Stomach (tissue), 9 donors: ENCODE measurements around the gene MGAT4B. TPM values are rescaled to one million over a fixed set of nuclear protein-coding genes. Genes with fewer than 3 reads are reported as not detected.

Source experiments
- DNase-seq, 2 donors: peaks; one replicate each; pipeline versions ENCODE4 v3.0.0 to v3.0.0-alpha.2; 2013 to 2019
- H3K27ac ChIP-seq, 5 donors: fragments of 200-600 bp in 4 of 5; sonication (generic) in 4 of 5; one replicate each; pipeline ENCODE4 v1.5.1; 2013 to 2019; ENCODE audit warnings: mild to moderate bottlenecking in 1 of 5, moderate library complexity in 1 of 5
- H3K27me3 ChIP-seq, 3 donors: fragments of 200-600 bp; sonication (generic); one replicate each; pipeline ENCODE4 v1.5.1; 2017 to 2019; ENCODE audit warnings: mixed run types in 1 of 3
- H3K36me3 ChIP-seq, 4 donors: fragments of 200-600 bp; sonication (generic); 1 replicate in 3 of 4; 2 replicates in 1 of 4; pipeline ENCODE4 v1.5.1; 2016 to 2019
- H3K4me1 ChIP-seq, 4 donors: fragments of 200-600 bp; sonication (generic); one replicate each; pipeline ENCODE4 v1.5.1; 2016 to 2019
- H3K4me3 ChIP-seq, 4 donors: fragments of 200-600 bp; sonication (generic) in 3 of 4; one replicate each; pipeline ENCODE4 v1.5.1; 2016 to 2019; ENCODE audit warnings: mild to moderate bottlenecking in 1 of 4
- H3K9me3 ChIP-seq, 4 donors: fragments of 200-600 bp; sonication (generic); one replicate each; pipeline ENCODE4 v1.5.1; 2016 to 2019
- EP300 ChIP-seq: sonication (generic); formaldehyde crosslinking; IDR thresholded peaks from one replicate; pipeline ENCODE4 v1.6.1; 2017; ENCODE audit warnings: antibody characterized with exemption
- POLR2A ChIP-seq, 4 donors: fragments of 450-650 bp; IDR thresholded peaks; one replicate each; pipeline ENCODE4 v1.6.1; 2016; ENCODE audit warnings: antibody characterized with exemption in 4 of 4, control low read depth in 2 of 4, mild to moderate bottlenecking in 1 of 4, moderate library complexity in 1 of 4
- POLR2AphosphoS5 ChIP-seq, 3 donors: sonication (generic); formaldehyde crosslinking; IDR thresholded peaks; one replicate each; pipeline ENCODE4 v1.6.1; 2016; ENCODE audit warnings: antibody characterized with exemption in 3 of 3
- WGBS, 5 donors: extraction: QIAGEN DNeasy Blood & Tissue Kit in 3 of 5; methylation state at CpG; one replicate each; pipeline versions ENCODE4 v1.1.5 to v1.1.7; 2013 to 2018; 5-methylcytosine and 5-hydroxymethylcytosine counted together
- intact Hi-C: fragments of 100-400 bp; cut with DNase I; formaldehyde crosslinking; loops from one replicate; pipeline ENCODE4 v1.15.1; 2023; ENCODE audit warnings: low total_unique reads
- polyA plus RNA-seq, 3 donors: library from polyadenylated mRNA; stranded (reverse); fragments of 200-250 nt; gene quantifications; one replicate each; pipeline ENCODE4 v1.2.3, GENCODE V29; 2013
- total RNA-seq, 5 donors: library from RNA; depleted of rRNA; stranded (reverse); fragments of >200 nt; gene quantifications; one replicate each; pipeline versions ENCODE4 v1.1.0 to v1.2.3, GENCODE V29; 2014 to 2016
- TF ChIP-seq, protein P1 (sequence below), 7 experiments: fragments of 450-650 bp in 4 of 7; fragments of 200-600 bp in 3 of 7; sonication (generic) in 3 of 7; IDR thresholded peaks; one replicate each; pipeline ENCODE4 v1.5.1; 2016 to 2019; ENCODE audit warnings: antibody characterized with exemption in 7 of 7, control low read depth in 2 of 7, mild to moderate bottlenecking in 1 of 7
- donor health status: healthy with polysubstance abuse.
- donor health status: Bipolar disorder and iron deficiency.
- donor health status: healthy.

MGAT4B gene
- total and polyA plus RNA-seq, 8 donors, result 85.0 to 617 (median 152) TPM

DNA sequence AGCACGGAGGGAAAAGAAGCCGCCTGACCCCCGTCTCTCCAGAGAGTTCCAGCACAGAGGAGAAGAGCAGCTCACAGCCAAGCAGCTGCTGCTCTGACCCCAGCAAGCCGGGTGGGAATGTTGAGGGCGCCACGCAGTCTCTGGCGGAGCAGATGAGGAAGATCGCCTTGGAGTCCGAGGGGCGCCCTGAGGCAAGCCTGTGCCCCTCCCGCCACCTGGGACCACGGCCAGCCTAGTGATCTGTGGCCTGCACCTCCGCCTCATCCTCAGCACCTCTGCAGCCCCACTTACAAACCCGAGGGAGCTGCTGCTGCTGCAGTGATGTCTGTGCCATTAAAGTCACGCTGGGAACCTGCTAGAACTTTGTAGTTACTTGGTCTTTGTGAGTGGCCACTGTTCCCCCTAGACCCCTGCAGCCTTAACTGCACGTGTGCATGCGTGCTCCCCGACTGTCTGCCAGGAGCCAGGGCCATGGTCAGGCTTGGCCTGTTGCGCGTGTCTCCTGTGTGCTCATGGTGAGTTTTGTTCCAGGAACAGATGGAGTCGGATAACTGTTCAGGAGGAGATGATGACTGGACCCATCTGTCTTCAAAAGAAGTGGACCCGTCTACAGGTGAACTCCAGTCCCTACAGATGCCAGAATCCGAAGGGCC, 26.5 kb upstream of the MGAT4B start:
- no peaks in the 10 kb centered on the region for H3K27me3 ChIP-seq
- no peak for DNase-seq
- H3K36me3 ChIP-seq, result peaks cover 90 to 97% (median 95%) of the 10 kb centered on the region in 4 donors
- H3K9me3 ChIP-seq, result no peaks in the 10 kb centered on the region
- WGBS, 5 donors, result 85 to 90% (median 88%) methylated on average over 18 to 23 of the region's 23 CpGs
- no peak overlapping the region for H3K4me3 ChIP-seq
- peaks cover 7 to 76% (median 28%) of the 10 kb centered on the region in 4 donors for H3K4me1 ChIP-seq
- intact Hi-C loops, result no loop called here
- TF ChIP-seq POLR2AphosphoS5 (IDR thresholded peaks at IDR 0.05) (no peak), EP300 (no peak), POLR2A (IDR thresholded peaks at IDR 0.05) (no peak)
- TF ChIP-seq, protein P1, sequence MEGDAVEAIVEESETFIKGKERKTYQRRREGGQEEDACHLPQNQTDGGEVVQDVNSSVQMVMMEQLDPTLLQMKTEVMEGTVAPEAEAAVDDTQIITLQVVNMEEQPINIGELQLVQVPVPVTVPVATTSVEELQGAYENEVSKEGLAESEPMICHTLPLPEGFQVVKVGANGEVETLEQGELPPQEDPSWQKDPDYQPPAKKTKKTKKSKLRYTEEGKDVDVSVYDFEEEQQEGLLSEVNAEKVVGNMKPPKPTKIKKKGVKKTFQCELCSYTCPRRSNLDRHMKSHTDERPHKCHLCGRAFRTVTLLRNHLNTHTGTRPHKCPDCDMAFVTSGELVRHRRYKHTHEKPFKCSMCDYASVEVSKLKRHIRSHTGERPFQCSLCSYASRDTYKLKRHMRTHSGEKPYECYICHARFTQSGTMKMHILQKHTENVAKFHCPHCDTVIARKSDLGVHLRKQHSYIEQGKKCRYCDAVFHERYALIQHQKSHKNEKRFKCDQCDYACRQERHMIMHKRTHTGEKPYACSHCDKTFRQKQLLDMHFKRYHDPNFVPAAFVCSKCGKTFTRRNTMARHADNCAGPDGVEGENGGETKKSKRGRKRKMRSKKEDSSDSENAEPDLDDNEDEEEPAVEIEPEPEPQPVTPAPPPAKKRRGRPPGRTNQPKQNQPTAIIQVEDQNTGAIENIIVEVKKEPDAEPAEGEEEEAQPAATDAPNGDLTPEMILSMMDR (IDR thresholded peaks at IDR 0.05), result no peak
- H3K27ac ChIP-seq, result peak overlapping the region in 2 of 5 donors; percentile 2 to 4

DNA sequence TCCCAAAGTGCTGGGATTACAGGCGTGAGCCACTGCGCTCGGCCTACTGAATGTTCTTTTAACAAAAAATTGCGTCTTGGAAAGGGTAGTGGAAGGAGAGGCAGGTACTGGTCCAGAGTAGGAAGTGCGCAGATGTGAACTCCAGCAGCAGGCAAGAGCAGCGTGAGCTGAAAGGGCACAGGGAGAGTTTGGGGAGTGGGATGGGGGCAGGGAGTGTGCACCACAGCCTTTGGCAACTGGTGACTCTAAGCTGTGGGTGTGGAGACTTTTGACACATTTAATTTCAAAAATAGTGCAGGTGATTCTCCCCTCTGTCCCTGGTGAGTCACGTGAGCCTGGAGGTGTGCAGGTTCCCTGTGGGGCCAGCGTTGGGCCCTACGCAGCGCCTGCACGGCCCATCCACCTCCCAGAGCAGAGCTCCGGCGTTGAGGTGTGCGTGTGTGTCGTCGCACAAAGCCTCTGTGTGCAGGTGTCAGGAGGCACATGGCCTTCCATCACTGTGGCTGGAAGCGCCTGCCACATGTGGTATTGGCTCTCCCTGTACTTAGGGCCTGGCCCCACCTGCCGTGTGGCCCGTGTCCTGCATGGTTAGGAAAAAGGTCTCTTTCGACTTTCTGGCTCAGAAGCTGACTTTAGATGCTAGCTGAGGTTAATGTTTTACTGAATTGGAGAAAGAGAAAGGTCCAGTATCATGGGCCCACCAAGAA, 25.5 kb upstream of the MGAT4B start:
- DNase-seq, result no peak
- Histone ChIP-seq H3K27me3 (no peaks in the 10 kb centered on the region), H3K27ac (no peak overlapping the region), H3K4me3 (peak overlapping the region in 1 of 4 donors; percentile 6), H3K36me3 (peaks cover 89 to 97% (median 95%) of the 10 kb centered on the region in 4 donors), H3K9me3 (no peaks in the 10 kb centered on the region), H3K4me1 (peaks cover 7 to 78% (median 34%) of the 10 kb centered on the region in 4 donors)
- intact Hi-C loops, result no loop called here
- TF ChIP-seq, protein P1 (IDR thresholded peaks at IDR 0.05), result no peak
- TF ChIP-seq EP300 (no peak), POLR2A (IDR thresholded peaks at IDR 0.05) (no peak), POLR2AphosphoS5 (IDR thresholded peaks at IDR 0.05) (no peak)
- WGBS, 5 donors, result 83 to 90% (median 88%) methylated on average over 11 to 20 of the region's 20 CpGs

DNA sequence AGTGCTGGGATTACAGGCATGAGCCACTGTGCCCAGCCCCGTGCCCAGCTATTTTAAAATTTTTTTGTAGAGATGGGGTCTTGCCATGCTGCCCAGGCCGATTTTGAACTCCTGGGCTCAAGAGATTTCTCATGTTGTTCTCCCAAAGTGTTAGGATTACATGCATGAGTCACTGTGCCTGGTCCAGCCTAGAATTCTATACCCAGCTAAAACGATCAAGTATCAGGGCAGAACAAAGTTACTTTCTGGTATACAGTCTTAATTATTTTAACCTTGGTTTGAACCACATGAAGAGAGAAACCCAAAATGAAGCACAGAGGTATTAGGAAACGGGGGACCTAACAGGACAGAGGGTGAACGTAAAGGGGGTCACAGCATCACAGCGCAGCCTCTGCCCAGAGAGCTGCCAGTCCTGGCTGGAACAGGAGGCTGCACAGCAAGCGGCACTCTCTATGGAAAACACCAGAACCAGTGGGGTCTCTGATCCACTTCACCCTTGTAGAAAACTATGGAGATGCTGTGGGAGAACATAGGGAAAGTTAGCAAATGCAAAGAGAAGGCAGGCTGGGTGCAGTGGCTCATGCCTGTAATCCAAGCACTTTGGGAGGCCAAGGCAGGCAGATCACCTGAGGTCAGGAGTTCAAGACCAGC, 24.3 kb upstream of the MGAT4B start:
- Histone ChIP-seq H3K9me3 (no peaks in the 10 kb centered on the region), H3K36me3 (peaks cover 89 to 97% (median 95%) of the 10 kb centered on the region in 4 donors), H3K27ac (peak overlapping the region in 1 of 5 donors; percentile 19), H3K4me1 (peaks cover 0 to 78% (median 35%) of the 10 kb centered on the region in 4 donors), H3K4me3 (no peak overlapping the region), H3K27me3 (no peaks in the 10 kb centered on the region)
- intact Hi-C loops, result no loop called here
- WGBS, 5 donors, result 91 to 98% (median 94%) methylated on average over 7 of the region's 7 CpGs
- no peak for DNase-seq
- TF ChIP-seq, protein P1 (IDR thresholded peaks at IDR 0.05), result no peak
- no peak for TF ChIP-seq POLR2AphosphoS5 (IDR thresholded peaks at IDR 0.05)
- TF ChIP-seq POLR2A (IDR thresholded peaks at IDR 0.05), result no peak
- TF ChIP-seq EP300, result no peak

DNA sequence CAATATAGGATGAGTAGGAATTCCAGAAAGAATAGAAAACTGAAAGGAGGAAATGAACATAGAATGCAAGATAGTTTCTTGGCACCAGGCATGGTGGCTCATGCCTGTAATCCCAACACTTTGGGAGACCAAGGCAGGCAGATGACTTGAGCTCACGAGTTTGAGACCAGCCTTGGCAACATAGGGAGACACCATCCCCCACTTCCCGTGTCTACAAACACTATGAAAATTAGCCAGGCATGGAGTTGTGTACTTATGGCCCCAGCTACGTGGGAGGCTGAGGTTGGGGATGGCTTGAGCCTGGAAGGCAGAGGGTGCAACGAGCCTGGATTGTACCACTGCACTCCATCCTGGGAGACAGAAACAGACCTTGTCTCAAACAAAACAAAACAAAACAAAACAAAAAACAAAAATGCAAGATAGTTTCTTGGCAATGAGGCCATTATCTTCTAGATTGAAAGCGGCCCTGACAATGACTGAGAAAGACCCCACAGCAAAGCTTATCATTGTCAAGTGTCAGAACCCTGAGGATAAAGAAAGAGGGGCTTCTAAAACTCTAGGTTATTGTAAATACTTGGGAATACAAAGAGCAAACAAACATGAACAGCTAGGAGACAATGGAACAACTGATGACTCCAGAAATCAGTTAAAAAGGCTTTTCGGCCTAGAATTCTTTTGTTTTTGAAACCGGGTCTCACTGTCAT, 23.2 kb upstream of the MGAT4B start:
- Histone ChIP-seq H3K27ac (peak overlapping the region in 1 of 5 donors; percentile 58), H3K4me3 (no peak overlapping the region), H3K36me3 (peaks cover 93 to 97% (median 97%) of the 10 kb centered on the region in 4 donors), H3K27me3 (no peaks in the 10 kb centered on the region), H3K9me3 (no peaks in the 10 kb centered on the region), H3K4me1 (peaks cover 9 to 82% (median 44%) of the 10 kb centered on the region in 4 donors)
- WGBS, 5 donors, result 72 to 84% (median 80%) methylated on average over 7 of the region's 7 CpGs
- peak in 1 of 3 donors; percentile 52 for TF ChIP-seq POLR2AphosphoS5 (IDR thresholded peaks at IDR 0.05)
- TF ChIP-seq EP300, result no peak
- no peak for DNase-seq
- intact Hi-C loops, result no loop called here
